Prostate gland (tissue), 2 donors: ENCODE data around the gene STX1B. TPM values are rescaled to one million over a fixed set of nuclear protein-coding genes. Genes with fewer than 3 reads are reported as not detected.
A peak's percentile ranks its signal among the peaks of the same experiment; 100 is the strongest.
"Not testable (repeated sequence)": the region's sequence is repeated elsewhere in the genome, so short reads cannot be mapped to it uniquely, and the experiment has no call there.

Experiments used
- DNase-seq: peaks from one replicate; pipeline ENCODE4 v3.0.0-alpha.2; 2019; ENCODE audit warnings: low spot score
- H3K27ac ChIP-seq, 2 donors: fragments of 200-600 bp; sonication (generic); 2 replicates each; pipeline ENCODE4 v1.5.1; 2017 to 2019
- H3K27me3 ChIP-seq: fragments of 200-600 bp; sonication (generic); replicated peaks from 2 replicates; pipeline ENCODE4 v1.5.1; 2019; ENCODE audit not compliant: insufficient read depth
- H3K36me3 ChIP-seq, 2 donors: fragments of 200-600 bp; sonication (generic); 1 replicate in 1 of 2; 2 replicates in 1 of 2; pipeline versions ENCODE4 v1.5.1 to v1.8.1; 2017 to 2019
- H3K4me1 ChIP-seq: fragments of 200-600 bp; sonication (generic); replicated peaks from 2 replicates; pipeline ENCODE4 v1.5.1; 2019
- H3K4me3 ChIP-seq, 2 donors: fragments of 200-600 bp; sonication (generic); 2 replicates each; pipeline ENCODE4 v1.5.1; 2017 to 2019
- H3K9me3 ChIP-seq: fragments of 200-600 bp; sonication (generic); 2 replicates; pipeline ENCODE4 v1.5.1; 2017
- POLR2A ChIP-seq: fragments of 450-650 bp; IDR thresholded peaks from one replicate; pipeline ENCODE4 v1.6.1; 2016; ENCODE audit warnings: antibody characterized with exemption, mild to moderate bottlenecking
- POLR2AphosphoS5 ChIP-seq: sonication (generic); formaldehyde crosslinking; IDR thresholded peaks from one replicate; pipeline ENCODE4 v1.6.1; 2017; ENCODE audit warnings: antibody characterized with exemption
- WGBS: methylation state at CpG from one replicate; pipeline ENCODE4 v1.1.5; 2018; 5-methylcytosine and 5-hydroxymethylcytosine counted together
- intact Hi-C: fragments of 100-400 bp; cut with DNase I; formaldehyde crosslinking; loops from one replicate; pipeline ENCODE4 v1.14.2; 2022
- small RNA-seq, 2 donors: library from RNA; depleted of rRNA; stranded (forward); fragments of <200 nt; gene quantifications; one replicate each; pipeline ENCODE3, GENCODE V24; 2016
- total RNA-seq, 2 donors: library from RNA; depleted of rRNA; stranded (reverse); fragments of >200 nt; gene quantifications; one replicate each; pipeline ENCODE4 v1.1.0, GENCODE V29; 2016
- TF ChIP-seq, protein P1 (sequence below), 4 experiments: fragments of 200-600 bp in 2 of 4; fragments of 450-650 bp in 2 of 4; sonication (generic) in 2 of 4; IDR thresholded peaks; 1 replicate in 3 of 4; 2 replicates in 1 of 4; pipeline ENCODE4 v1.5.1; 2016 to 2019; ENCODE audit warnings: antibody characterized with exemption in 4 of 4, mild to moderate bottlenecking in 2 of 4, moderate library complexity in 2 of 4

The STX1B gene
- total RNA-seq, 2 donors from 2014 or later = 0.36 to 0.91 TPM

DNA sequence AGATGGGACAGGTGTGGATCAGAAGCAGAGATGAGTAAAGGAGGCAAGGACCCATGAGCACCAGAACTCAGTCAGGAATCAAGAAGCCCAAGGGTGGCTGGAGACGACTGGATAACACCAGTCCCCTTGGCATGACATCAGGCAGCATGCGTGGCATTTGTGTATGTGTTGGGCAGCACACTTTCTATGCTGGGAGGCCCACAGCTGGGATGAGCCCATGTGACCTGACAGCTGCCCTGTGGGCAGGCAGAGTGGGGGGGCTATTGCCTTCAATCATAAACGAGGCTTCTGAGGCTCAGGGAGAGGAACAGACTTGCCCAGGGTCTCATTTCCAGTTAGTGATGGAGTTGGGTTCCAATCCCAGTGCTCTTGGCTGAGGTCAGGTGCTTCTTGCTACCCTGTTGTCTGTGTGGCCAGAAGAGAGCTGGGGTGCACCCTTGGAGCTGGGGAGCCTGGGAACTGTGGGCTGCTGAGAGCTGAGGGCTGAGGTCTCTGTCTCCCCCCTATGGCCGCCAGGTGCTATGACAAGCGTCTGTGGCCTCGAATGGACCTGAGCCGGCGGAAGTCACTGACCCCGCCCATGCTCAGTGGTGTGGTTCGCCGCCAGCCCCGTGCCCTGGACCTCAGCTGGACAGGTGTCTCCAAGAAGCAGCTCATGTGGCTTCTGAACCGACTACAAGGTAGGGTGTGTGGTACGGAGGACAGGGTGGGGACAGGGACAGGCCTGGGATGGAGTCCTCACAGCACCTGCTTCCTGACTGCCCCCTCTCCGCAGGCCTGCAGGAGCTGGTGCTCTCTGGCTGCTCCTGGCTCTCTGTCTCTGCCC, 68.6 kb downstream of the STX1B start:
- no peaks in the 10 kb centered on the region for H3K36me3 ChIP-seq
- DNase-seq = peak; percentile 61
- H3K4me3 ChIP-seq = no peak overlapping the region
- H3K27ac ChIP-seq = no peak overlapping the region
- H3K27me3 ChIP-seq = no peaks in the 10 kb centered on the region
- no peak for TF ChIP-seq POLR2A
- TF ChIP-seq, protein P1, sequence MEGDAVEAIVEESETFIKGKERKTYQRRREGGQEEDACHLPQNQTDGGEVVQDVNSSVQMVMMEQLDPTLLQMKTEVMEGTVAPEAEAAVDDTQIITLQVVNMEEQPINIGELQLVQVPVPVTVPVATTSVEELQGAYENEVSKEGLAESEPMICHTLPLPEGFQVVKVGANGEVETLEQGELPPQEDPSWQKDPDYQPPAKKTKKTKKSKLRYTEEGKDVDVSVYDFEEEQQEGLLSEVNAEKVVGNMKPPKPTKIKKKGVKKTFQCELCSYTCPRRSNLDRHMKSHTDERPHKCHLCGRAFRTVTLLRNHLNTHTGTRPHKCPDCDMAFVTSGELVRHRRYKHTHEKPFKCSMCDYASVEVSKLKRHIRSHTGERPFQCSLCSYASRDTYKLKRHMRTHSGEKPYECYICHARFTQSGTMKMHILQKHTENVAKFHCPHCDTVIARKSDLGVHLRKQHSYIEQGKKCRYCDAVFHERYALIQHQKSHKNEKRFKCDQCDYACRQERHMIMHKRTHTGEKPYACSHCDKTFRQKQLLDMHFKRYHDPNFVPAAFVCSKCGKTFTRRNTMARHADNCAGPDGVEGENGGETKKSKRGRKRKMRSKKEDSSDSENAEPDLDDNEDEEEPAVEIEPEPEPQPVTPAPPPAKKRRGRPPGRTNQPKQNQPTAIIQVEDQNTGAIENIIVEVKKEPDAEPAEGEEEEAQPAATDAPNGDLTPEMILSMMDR (IDR thresholded peaks at IDR 0.05) = peak; percentile 33 to 85 (median 68)
- peak; percentile 7 for TF ChIP-seq POLR2AphosphoS5
- intact Hi-C loops = no loop called here
- 21% methylated on average over 15 of the region's 15 CpGs for WGBS
- H3K4me1 ChIP-seq = no peaks in the 10 kb centered on the region
- no peaks in the 10 kb centered on the region for H3K9me3 ChIP-seq

DNA sequence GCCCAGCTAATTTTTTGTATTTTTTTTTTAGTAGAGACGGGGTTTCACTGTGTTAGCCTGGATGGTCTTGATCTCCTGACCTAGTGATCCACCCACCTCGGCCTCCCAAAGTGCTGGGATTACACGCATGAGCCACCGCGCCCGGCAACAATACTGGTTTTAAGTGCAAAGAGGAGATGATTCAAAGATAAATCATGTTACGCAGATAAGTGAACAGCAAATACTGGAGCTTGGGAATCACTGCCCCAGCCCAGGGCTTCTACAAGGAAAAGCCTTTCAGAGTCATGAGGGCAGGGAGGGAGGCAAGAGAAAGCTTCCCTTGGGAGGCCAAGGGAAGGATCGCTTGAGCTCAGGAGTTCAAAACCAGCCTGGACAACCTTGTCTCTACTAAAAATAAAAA, 70.9 kb downstream of the STX1B start:
- H3K36me3 ChIP-seq, H3K27ac ChIP-seq, H3K9me3 ChIP-seq, intact Hi-C loops, DNase-seq, H3K27me3 ChIP-seq, H3K4me1 ChIP-seq, H3K4me3 ChIP-seq: not testable (repeated sequence)
- 91% methylated on average over 8 of the region's 8 CpGs for WGBS

Small RNA genes within 50 kb of the gene (small RNA-seq; reads per million reads assigned to genes)
- gene AC135048.1 = 0 reads per million in 2 donors

Other genes starting within 250 kb of the STX1B start
- gene CFAP119, start 248.6 kb downstream of the STX1B start, total RNA-seq = 10 to 100 TPM in 1 of 2 donors, 1 to 10 TPM in 1; 3.1 to 13.2 TPM
- 100 to 1,000 TPM in 1 of 2 donors, 10 to 100 TPM in 1; 89.9 to 113 TPM for gene RNF40, start 248.3 kb downstream of the STX1B start, total RNA-seq
- gene ZNF629, start 223.4 kb downstream of the STX1B start, total RNA-seq = 10 to 100 TPM; 17.9 to 24.0 TPM
- gene BCL7C, start 116.6 kb downstream of the STX1B start, total RNA-seq = 10 to 100 TPM; 54.2 to 54.8 TPM
- gene CTF1, start 114.0 kb downstream of the STX1B start, total RNA-seq = 10 to 100 TPM in 1 of 2 donors, 1 to 10 TPM in 1; 9.8 to 13.9 TPM
- 100 to 1,000 TPM in 1 of 2 donors, 10 to 100 TPM in 1; 23.5 to 125 TPM for gene FBXL19, start 87.1 kb downstream of the STX1B start, total RNA-seq
- gene ORAI3, start 61.6 kb downstream of the STX1B start, total RNA-seq = 100 to 1,000 TPM in 1 of 2 donors, 10 to 100 TPM in 1; 74.6 to 114 TPM
- 10 to 100 TPM in 1 of 2 donors, 1 to 10 TPM in 1; 10.0 to 29.1 TPM for gene SETD1A, start 52.9 kb downstream of the STX1B start, total RNA-seq
- 10 to 100 TPM; 10.3 to 10.7 TPM for gene HSD3B7, start 25.4 kb downstream of the STX1B start, total RNA-seq
- gene STX4, start 22.9 kb upstream of the STX1B start, total RNA-seq = 10 to 100 TPM; 40.7 to 51.7 TPM
- 10 to 100 TPM; 15.6 to 21.4 TPM for gene ZNF668, start 63.6 kb upstream of the STX1B start, total RNA-seq
- 10 to 100 TPM; 26.3 to 33.7 TPM for gene ZNF646, start 63.8 kb upstream of the STX1B start, total RNA-seq
- 1 to 10 TPM; 2.5 TPM for gene PRSS53, start 78.3 kb upstream of the STX1B start, total RNA-seq
- gene VKORC1, start 84.2 kb upstream of the STX1B start, total RNA-seq = 100 to 1,000 TPM; 106 to 175 TPM
- 10 to 100 TPM; 78.5 to 80.6 TPM for gene BCKDK, start 97.7 kb upstream of the STX1B start, total RNA-seq
- 100 to 1,000 TPM in 1 of 2 donors, 10 to 100 TPM in 1; 92.6 to 115 TPM for gene KAT8, start 107.0 kb upstream of the STX1B start, total RNA-seq
- gene PRSS8, start 125.1 kb upstream of the STX1B start, total RNA-seq = 100 to 1,000 TPM in 1 of 2 donors, 10 to 100 TPM in 1; 29.9 to 118 TPM
- 1 to 10 TPM; 4.3 to 4.7 TPM for gene PRSS36, start 139.4 kb upstream of the STX1B start, total RNA-seq
- 10 to 100 TPM; 48.6 to 87.5 TPM for gene FUS, start 169.5 kb upstream of the STX1B start, total RNA-seq
- gene PYCARD, start 192.1 kb upstream of the STX1B start, total RNA-seq = 10 to 100 TPM; 27.2 to 51.6 TPM
- 1 to 10 TPM in 1 of 2 donors, under 1 TPM in 1; 0.23 to 3.9 TPM for gene TRIM72, start 203.5 kb upstream of the STX1B start, total RNA-seq
- not detected for gene PYDC1, start 206.5 kb upstream of the STX1B start, total RNA-seq
- 1 to 10 TPM in 1 of 2 donors, under 1 TPM in 1; 0.36 to 5.1 TPM for gene ITGAM, start 249.3 kb upstream of the STX1B start, total RNA-seq